Left renal pelvis (tissue), 4 donors: ENCODE results near the gene ASCC2. TPM values are rescaled to one million over a fixed set of nuclear protein-coding genes. Genes with fewer than 3 reads are reported as not detected.
"Not testable (repeated sequence)": the region's sequence is repeated elsewhere in the genome, so short reads cannot be mapped to it uniquely, and the experiment has no call there.

ENCODE experiments used
- DNase-seq, 4 donors: peaks; one replicate each; pipeline ENCODE4 v3.0.0-alpha.2; 2013; ENCODE audit warnings: low read depth in 4 of 4, low spot score in 3 of 4
- polyA plus RNA-seq, 4 donors: library from polyadenylated mRNA; unstranded; fragments of 120-200 nt; gene quantifications; one replicate each; pipeline ENCODE4 v1.2.1, GENCODE V29; 2013; ENCODE audit not compliant: insufficient read length in 4 of 4

The ASCC2 gene, protein sequence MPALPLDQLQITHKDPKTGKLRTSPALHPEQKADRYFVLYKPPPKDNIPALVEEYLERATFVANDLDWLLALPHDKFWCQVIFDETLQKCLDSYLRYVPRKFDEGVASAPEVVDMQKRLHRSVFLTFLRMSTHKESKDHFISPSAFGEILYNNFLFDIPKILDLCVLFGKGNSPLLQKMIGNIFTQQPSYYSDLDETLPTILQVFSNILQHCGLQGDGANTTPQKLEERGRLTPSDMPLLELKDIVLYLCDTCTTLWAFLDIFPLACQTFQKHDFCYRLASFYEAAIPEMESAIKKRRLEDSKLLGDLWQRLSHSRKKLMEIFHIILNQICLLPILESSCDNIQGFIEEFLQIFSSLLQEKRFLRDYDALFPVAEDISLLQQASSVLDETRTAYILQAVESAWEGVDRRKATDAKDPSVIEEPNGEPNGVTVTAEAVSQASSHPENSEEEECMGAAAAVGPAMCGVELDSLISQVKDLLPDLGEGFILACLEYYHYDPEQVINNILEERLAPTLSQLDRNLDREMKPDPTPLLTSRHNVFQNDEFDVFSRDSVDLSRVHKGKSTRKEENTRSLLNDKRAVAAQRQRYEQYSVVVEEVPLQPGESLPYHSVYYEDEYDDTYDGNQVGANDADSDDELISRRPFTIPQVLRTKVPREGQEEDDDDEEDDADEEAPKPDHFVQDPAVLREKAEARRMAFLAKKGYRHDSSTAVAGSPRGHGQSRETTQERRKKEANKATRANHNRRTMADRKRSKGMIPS
- 10 to 100 TPM; 37.0 to 57.0 (median 42.3) TPM for polyA plus RNA-seq

DNA sequence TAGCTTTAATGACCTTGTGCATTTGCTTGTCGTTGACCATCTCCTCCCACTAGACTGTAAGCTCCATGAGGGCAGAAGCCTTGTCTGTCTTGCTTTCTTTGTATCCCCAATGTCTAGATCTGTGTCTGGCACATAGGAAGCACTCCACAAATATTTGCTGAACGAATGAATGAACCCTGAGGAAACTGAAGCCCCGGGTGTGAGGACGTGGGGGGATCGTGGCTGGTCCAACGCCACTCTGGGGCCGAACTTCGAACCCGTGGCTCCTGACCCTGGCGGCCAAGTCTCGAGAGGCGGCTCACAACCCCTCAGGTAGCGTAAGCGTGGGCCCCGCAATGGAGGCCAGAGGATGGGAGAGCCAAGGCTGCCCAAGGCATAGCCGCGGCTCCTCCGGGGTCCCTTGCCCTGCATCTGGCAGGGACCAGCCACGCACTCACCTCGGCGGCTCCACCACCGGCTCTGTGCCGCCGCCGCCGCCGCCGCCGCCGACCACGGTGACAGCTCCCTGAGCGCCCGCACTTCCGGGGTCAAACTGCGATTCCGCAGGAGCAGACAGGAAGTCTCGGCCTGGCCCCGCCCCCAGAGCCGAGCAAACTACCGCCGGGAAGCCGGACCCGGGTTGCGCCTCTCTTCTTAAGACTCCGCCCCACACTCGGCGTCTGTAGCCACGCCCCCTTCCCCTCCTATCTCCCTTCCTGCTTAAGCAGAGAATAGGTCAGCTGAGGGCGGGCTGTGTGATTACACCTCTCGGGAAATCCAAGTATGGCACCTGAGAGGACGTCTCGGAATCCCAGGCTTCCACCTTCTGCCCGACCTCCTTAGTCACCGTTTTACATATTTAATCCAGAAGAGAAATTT lies at the start of gene ASCC2:
Gene ASCC2, minus strand, starts transcription at position 534 of the 858 bp plus-strand sequence. CDS start 5,949 bp downstream, outside the sequence.
- DNase-seq, result peak; percentile 91 to 96 (median 94)

DNA sequence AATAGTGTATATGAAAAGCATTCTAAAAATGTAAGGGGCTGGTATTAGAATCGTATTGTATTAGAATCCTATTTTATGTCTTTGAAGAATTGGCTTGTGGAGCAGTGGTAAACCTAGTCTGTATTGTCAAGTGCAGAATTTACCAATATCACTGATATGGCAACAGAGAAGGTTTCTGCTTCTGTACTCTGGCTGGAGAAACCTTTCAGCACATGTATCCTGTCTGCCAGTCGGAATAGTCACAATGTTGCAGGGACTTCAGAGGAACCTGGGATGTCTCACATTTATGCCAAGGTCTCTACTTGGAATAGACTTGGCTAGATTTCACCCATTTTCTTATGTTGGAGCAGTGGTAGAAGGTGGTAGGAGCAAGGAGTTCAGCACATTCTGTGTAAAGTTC lies 49.3 kb upstream of the ASCC2 start:
- no peak for DNase-seq

DNA sequence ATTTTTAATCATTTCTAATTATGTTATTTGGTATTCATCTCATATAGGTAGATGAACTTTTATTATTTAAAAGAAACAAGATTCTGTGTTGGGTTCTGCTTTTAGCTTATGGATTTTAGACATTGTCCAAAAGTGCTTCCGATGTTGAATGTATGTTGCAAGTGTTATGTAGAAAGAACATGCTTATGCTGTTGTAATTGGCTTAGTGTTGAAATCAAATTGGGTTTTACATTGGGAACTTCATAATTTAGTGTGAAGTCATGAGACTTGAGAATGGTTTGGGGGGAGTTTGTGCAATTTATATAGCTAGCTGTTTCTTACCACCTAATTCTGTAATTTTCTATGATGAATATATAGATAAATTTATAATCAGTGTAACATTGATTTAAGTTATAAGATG lies 48.5 kb upstream of the ASCC2 start:
- no peak for DNase-seq

DNA sequence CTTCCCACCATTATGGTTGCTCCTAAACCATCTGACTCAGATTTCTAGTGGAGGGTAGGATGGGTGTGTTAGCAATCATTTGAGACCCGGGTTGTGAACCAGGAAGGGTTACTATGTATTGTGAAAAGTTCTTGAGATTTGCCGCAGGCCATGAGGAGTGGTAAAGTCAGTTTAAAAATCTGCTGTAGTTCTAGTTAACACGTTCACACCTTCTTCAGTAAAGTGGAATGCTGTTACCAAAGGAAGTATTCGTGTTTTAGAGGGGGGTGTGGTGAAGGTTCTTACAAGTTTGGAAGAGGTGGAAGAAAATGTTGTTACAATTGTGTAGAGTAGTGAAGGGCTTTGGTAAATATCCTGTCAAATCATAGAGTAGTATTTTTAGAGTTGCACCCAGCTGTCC lies 47.5 kb upstream of the ASCC2 start:
- DNase-seq, result no peak

DNA sequence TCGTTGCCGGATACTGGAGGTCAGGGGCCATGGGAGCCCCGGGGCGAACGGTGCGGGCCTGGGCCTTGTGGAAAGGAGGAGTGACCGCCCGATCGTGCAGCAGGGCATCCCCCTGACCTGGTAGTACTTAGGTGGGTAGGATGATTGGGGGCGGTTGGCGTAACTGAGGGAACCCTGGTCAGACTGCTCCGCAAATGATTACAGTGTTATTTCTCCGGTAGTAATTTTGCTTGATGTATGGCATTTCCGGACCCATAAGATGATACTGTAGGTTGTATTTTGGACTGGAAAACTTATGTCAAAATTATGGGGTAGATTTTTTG lies 45.7 kb upstream of the ASCC2 start:
- DNase-seq, result no peak

DNA sequence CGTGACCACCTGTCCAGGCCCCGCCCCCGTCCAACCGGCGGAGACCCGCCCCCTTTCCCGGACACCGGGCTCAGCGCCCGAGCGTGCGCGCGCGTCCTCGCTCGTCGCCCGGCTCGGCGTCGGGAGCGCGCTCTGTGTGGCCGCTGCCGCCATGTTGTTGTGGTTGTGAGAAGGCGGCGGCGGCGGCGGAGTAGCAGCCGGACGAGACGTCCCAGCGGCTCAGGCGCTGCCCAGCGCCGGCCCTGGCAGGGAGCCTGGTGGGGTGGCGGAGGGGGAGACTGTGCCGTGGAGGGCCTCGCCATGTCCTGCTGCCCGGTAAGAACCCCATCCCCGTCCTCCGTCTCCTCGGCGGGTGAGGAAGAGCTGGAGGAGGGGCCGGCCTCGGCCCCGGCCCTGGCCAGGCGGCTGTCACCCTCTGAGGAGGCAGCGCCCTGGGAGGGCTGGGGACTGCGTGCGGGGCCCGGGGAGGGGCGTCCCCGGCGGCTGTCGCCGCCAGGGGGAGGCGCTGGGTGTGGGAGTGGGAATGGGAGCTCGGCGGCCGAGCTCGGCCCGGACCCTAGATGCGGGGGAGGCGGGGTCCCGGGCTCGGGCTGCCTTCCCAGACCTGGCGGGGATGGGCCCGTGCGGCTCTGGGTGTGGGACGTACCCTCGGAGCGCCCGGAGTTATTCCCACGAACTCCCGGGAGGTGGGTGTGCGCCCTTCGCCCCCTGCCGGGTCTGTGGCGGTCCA lies 45.1 kb upstream of the ASCC2 start, which contains the start of gene MTMR3:
Gene MTMR3, plus strand, starts transcription at position 130 of the 730 bp plus-strand sequence. CDS start 87,886 bp downstream, outside the sequence.
- DNase-seq, result peak; percentile 72 to 82 (median 80)

DNA sequence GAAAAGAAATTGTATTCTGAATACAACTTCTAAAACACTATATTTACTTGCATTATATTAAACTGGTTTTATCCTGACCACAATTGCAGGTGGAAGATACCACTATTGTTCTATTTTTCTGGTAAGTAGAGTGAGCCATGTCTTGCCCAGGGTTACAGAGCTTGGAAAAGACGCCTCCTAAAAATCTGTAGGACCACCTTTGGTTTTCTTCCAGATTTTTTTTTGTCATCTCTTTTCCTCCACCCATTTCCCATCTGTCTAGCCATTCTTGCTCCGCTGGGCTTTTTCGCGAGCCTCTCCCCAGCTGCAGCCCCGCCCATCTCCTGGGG lies 44.6 kb upstream of the ASCC2 start:
- no peak for DNase-seq

DNA sequence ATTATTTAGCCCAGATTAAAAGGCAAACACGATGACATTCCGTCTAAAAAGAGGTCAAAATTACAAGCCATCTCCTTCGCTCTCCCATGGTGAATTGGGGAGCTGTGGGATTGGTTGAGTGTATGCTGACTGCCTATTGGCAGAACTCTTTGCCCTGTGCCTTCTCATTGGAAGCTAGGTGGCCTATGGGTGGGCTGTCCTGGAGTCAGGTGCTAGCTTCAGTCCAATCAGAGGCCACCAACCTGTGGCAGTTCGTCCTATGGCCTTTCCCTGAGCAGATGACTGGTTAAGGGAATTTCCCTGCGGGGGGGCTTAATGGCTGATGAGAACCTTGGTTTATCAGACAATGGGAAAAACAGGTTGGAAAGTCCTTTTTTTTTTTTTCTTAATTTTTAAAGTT lies 41.7 kb upstream of the ASCC2 start:
- no peak for DNase-seq

DNA sequence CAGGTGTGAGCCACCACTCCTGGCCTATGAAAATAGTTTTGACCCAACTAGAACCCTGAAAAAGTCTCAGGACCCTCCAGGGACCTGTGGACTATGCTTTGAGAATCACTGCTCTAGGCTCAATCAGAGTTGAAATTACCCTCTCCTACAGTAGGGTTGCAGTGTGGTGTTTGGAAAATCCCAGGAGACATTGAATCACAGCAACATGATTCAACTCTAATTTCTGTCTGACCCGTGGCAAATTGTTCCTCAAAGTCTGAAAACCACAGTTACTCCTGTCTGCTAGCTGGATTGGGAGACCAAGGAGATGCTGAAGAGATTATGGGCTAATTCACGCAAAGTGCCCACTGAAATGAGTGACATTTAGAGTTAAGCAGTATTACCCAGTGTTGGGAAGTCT lies 39.5 kb upstream of the ASCC2 start:
- no peak for DNase-seq

DNA sequence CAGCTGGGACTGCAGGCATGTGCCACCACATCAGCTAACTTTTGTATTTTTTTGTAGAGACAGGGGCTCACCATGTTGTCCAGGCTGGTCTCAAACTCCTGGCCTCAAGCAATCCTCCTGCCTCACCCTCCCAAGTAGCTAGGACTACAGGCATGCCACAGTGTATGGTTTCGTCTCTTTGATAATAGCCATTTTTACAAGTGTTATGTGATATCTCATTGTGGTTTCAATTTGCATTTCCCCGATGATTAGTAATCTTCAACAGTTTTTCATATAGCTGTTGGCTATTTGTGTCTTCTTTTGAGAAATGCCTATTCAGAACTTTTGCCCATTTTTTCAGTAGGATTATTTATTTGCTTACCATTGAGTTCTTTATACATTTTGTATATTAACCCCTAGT lies 35.9 kb upstream of the ASCC2 start:
- DNase-seq, result no peak

DNA sequence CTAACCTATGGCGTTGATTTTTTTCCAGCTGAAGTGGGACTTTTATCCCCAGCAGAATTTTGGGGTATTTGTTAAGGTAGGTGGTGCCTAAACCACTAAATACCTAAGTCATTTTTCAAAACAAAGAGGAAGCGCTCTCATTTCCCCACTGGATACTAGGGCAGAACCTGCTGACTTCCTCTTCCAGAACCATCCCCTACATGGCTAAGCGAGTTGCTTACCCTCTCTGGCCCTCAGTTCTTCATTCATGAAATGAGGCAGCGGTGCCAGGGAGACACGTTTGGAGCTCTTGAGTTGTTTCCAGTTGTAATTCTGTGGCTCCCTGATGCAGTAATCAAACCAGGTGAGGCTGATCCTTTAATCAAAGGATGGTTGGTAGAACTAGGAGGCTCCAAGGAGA lies 34.9 kb upstream of the ASCC2 start:
- no peak for DNase-seq

DNA sequence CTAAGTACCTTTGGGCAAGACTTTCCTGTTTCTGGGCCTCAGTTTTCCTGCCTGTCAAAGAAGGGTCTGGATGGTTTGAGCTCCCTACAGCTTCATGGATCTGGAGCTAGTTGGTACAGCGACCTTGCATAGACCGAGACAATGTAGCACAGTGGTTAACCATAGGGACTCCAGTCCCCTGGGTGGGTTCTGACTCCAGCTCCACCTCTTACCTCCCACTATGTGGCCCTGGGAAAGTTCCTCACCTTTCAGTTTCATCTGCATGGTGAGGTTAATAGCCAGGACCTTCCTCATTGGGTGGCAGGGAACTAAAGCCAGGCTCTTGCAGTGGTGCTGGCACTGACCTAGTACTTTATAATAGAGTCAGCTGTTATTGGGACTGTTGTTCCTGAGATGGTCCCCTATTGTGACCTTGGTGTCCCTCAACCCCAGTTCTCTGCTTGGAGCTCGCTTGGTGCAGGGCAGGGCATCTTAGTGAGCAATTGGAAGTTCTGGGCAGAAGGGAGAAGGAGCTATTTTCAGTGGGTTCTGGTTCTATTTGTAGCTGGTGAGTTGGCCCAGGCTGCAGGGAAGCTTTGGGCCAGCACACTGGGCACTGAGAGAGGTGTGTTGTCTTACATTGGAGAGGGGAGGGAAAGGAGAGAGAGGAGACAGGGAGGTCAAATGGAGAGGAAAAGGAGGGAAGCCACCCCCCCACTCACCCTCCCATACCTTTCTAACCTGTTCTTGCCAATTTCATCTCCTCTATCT lies 34.2 kb upstream of the ASCC2 start:
- DNase-seq, result peak in 1 of 4 donors; percentile 15

DNA sequence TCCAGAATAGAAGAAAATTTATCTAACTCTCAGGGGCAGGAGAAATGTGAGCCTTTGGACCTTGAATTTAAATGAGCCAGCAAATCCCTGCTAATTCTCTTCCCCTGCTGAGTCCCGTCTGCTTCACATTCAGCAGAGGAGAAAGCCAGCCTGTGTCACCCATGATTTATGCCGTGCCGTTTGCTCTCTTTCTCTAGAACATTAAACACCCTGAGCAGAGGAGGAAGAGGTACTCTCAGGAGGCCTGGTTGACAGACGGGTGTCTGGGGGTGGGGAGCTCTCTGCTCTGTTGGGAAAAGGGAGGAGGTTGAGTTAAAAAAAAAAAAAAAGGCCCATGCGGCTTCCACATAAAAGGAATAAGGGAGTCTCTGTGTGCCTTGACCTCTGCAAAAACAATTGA lies 33.6 kb upstream of the ASCC2 start:
- peak; percentile 56 to 83 (median 65) for DNase-seq

DNA sequence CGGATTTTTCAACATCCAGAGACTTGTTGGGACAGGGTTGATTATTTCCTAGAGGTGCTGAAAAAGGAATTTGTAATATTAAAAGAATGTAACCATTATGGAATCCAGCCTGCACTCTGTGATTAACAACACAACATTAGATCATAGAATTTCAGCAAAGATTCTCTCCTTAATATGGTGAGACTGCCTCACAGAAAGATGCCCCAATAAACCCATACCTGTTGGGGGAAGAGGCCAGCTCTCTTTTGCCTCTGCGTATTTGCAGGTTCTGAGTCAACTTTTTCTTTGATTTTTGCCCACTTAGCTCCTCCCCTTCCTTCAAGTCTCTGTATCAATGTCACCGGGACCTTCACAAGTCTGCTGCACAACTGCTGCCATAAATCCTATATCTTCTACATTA lies 32.5 kb upstream of the ASCC2 start:
- no peak for DNase-seq

DNA sequence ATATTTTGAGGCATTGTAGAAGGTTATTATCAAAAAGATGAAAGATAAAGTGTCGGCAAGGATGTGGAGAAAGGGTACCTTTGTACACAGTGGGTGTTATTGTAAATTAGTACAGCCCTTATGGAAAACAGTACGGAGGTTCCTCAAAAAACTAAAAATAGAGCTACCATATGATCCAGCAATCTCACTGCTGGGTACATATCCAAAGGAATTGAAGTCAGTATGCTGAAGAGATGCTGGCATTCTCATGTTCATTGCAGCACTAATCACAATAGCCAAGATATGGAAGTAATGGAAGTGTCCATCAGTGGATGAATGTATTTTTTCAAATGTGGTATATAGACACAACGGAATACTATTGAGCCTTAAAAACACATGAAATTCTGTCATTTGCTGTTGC lies 29.8 kb upstream of the ASCC2 start:
- no peak for DNase-seq

DNA sequence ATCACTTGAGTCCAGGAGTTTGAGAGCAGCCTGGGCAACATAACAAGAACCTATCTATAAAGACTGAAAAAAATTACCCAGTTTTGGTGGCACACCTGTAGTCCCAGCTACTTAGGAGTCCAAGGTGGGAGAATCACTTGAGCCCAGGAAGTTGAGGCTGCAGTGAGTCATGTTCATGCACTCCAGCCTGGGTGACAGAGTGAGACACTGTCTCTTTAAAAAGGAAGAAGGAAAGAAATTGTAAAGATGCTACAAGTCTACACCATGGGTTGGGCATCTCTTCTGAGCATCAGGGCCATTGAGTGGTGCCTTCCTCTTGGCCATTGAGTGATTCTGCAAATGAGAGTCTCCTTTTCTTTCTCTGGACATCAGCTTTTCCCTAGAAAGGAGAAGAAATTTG lies 29.2 kb upstream of the ASCC2 start:
- no peak for DNase-seq

DNA sequence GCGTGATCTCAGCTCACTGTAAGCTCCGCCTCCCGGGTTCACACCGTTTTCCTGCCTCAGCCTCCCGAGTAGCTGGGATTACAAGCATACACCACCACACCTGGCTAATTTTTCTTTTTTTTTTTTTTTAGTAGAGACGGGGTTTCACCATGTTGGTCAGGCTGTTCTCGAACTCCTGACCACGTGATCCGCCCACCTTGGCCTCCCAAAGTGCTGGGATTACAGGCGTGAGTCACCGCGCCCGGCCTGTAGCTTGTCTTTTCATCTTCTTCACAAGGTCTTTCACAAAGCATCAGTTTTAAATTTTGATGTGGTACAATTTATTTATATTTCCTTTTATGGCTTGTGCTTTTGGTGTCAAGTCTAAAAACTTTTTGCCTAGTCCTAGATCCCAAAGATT lies 27.5 kb upstream of the ASCC2 start:
- DNase-seq, result not testable (repeated sequence)

DNA sequence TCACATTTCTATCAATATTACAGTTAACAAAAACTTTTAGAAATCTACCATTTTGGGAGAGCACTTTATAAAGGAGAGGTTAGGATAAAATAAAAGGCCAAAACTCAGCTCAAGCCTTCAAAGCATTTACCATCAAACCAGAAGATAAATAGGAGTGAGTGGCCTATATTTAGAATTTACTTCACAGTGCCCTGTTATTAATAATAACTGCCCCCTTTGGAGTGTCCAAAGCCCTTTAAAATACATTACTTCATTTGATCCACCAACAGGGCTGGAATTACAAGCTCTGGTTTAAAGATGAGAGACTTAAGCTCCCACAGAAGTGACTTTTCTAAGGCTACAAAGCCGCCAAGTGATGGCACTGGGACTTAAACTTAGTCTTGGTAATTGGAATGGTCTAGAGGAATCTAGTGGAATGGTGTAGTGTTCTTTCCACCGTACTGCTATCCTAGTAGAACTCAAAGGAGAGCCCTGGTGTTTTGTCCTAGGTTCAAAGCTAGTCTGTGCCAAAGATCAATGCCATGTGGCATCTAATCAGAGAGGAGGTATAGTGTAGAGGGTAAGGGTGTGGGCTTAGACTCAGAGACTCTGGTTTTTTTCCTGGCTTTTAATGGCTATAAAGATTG lies 23.7 kb upstream of the ASCC2 start:
- DNase-seq, result no peak

DNA sequence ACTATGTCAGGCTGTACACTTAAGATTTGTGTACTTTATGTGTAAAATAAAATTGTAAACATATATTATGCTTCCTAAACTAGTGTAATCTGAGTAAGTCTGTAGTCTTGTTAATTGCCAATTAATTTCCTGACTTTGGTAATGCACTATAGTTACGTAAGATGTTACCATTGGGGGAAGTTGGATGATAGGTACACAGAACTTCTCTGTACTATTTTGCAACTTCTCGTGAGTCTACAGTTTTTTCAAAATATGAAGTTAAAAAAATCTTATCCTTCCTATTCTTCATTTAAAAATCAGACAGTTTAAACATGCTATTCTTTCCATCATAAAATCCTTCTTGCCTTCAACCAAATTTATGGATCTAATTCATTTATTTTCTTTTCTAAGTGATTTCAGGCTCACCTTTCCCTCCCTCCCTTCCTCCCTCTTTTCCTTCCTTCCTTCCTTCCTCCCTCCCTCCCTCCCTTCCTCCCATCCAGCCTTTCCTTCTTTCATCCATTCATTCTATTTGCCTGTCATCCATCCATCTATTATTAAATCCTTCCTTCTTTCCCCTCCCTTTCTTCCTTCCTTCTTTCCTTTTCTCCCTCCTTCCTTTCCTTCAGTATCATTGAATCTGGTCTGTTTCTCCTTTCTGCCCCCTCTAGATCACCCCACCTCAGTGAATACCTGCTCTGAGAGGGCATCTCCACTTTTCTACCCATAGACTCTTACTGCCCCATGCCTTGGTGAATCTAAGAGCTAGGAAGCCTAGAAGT lies 22.1 kb upstream of the ASCC2 start:
- no peak for DNase-seq
